Activated CD8-positive, alpha-beta memory T cell treated with anti-CD3 and anti-CD28 coated beads, Interleukin-2, amount 50 U/mL, for 24 hours (primary cell): Measurements from ENCODE around the gene KDM8.

Experiments used
- DNase-seq: peaks from one replicate; pipeline ENCODE4 v3.0.0-alpha.2; 2020; ENCODE audit errors: extremely low read depth

The KDM8 gene

GRCh38 chr16:27269300-27270150 is 66.2 kb downstream of the KDM8 start:
- DNase-seq, result no peak

GRCh38 chr16:27270349-27270748 is 67.0 kb downstream of the KDM8 start:
- no peak for DNase-seq
